Thoracic aorta (tissue), 2 donors: ENCODE measurements around the gene PITX1. TPM values are rescaled to one million over a fixed set of nuclear protein-coding genes. Genes with fewer than 3 reads are reported as not detected.
A peak's percentile ranks its signal among the peaks of the same experiment; 100 is the strongest.

Experiments
- ATAC-seq: fragments of 150-250 bp; one replicate; pipeline ENCODE4 v1.8.0; 2017; ENCODE audit warnings: low read depth; ENCODE audit not compliant: insufficient number of reproducible peaks, low FRiP score
- DNase-seq: peaks from one replicate; pipeline ENCODE4 v3.0.0-alpha.2; 2020; ENCODE audit warnings: low spot score
- H3K27ac ChIP-seq, 2 donors: fragments of 200-600 bp; sonication (generic); 1 replicate in 1 of 2; 2 replicates in 1 of 2; pipeline ENCODE4 v1.5.1; 2016; ENCODE audit warnings: mild to moderate bottlenecking in 2 of 2, moderate library complexity in 2 of 2
- H3K27me3 ChIP-seq: fragments of 200-600 bp; sonication (generic); replicated peaks from 2 replicates; pipeline ENCODE4 v1.6.0; 2016; ENCODE audit warnings: mild to moderate bottlenecking; ENCODE audit not compliant: insufficient read depth
- H3K36me3 ChIP-seq: fragments of 200-600 bp; sonication (generic); one replicate; pipeline ENCODE4 v1.5.1; 2016
- H3K4me1 ChIP-seq, 2 donors: fragments of 200-600 bp; sonication (generic); 1 replicate in 1 of 2; 2 replicates in 1 of 2; pipeline versions ENCODE4 v1.5.1 to v1.6.0; 2016; ENCODE audit warnings: low read depth in 2 of 2, mild to moderate bottlenecking in 1 of 2; ENCODE audit not compliant: control insufficient read depth in 1 of 2
- H3K4me3 ChIP-seq: fragments of 200-600 bp; sonication (generic); 2 replicates; pipeline ENCODE4 v1.5.1; 2016; ENCODE audit warnings: mild to moderate bottlenecking
- H3K9me3 ChIP-seq: fragments of 200-600 bp; sonication (generic); 2 replicates; pipeline ENCODE4 v1.5.1; 2016
- total RNA-seq, 2 donors: library from RNA; depleted of rRNA; stranded (reverse); fragments of >200 nt; gene quantifications; one replicate each; pipeline versions ENCODE4 v1.1.0 to v1.2.3, GENCODE V29; 2016
- TF ChIP-seq, protein P1 (sequence below): fragments of 200-600 bp; sonication (generic); IDR thresholded peaks from one replicate; pipeline ENCODE4 v1.5.1; 2019; ENCODE audit warnings: antibody characterized with exemption

Gene PITX1
- total RNA-seq, 2 donors from 2014 or later, result not detected

GRCh38 chr5:135035678-135036030 is 1.6 kb upstream of the PITX1 start:
- Histone ChIP-seq H3K27me3 (peaks cover 60% of the 10 kb centered on the region), H3K9me3 (no peaks in the 10 kb centered on the region), H3K4me3 (no peak overlapping the region), H3K4me1 (peaks cover 21 to 54% of the 10 kb centered on the region in 2 donors), H3K36me3 (no peaks in the 10 kb centered on the region), H3K27ac (no peak overlapping the region)
- ATAC-seq, result no peak
- DNase-seq, result no peak
- TF ChIP-seq, protein P1, sequence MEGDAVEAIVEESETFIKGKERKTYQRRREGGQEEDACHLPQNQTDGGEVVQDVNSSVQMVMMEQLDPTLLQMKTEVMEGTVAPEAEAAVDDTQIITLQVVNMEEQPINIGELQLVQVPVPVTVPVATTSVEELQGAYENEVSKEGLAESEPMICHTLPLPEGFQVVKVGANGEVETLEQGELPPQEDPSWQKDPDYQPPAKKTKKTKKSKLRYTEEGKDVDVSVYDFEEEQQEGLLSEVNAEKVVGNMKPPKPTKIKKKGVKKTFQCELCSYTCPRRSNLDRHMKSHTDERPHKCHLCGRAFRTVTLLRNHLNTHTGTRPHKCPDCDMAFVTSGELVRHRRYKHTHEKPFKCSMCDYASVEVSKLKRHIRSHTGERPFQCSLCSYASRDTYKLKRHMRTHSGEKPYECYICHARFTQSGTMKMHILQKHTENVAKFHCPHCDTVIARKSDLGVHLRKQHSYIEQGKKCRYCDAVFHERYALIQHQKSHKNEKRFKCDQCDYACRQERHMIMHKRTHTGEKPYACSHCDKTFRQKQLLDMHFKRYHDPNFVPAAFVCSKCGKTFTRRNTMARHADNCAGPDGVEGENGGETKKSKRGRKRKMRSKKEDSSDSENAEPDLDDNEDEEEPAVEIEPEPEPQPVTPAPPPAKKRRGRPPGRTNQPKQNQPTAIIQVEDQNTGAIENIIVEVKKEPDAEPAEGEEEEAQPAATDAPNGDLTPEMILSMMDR, result no peak

GRCh38 chr5:135034963-135035677 is 1.1 kb upstream of the PITX1 start:
- ATAC-seq (no peak), DNase-seq (no peak)
- Histone ChIP-seq H3K4me1 (peaks cover 21 to 53% of the 10 kb centered on the region in 2 donors), H3K9me3 (no peaks in the 10 kb centered on the region), H3K27me3 (peaks cover 58% of the 10 kb centered on the region), H3K27ac (peak overlapping the region in 1 of 2 donors; percentile 12), H3K4me3 (no peak overlapping the region), H3K36me3 (no peaks in the 10 kb centered on the region)
- TF ChIP-seq, protein P1, result no peak

- TF ChIP-seq, protein P1, result no peak
- DNase-seq (no peak), ATAC-seq (no peak)
- H3K4me3 ChIP-seq, result peak overlapping the region; percentile 70
- H3K27ac ChIP-seq, result peak overlapping the region in 1 of 2 donors; percentile 12
- no peaks in the 10 kb centered on the region for H3K9me3 ChIP-seq
- H3K27me3 ChIP-seq, result peaks cover 58% of the 10 kb centered on the region
- peaks cover 15 to 46% of the 10 kb centered on the region in 2 donors for H3K4me1 ChIP-seq
- no peaks in the 10 kb centered on the region for H3K36me3 ChIP-seq
Measured at GRCh38 chr5:135034236-135034962, 371 bp upstream of the PITX1 start.

- DNase-seq, result no peak
- TF ChIP-seq, protein P1, result no peak
- Histone ChIP-seq H3K27ac (no peak overlapping the region), H3K9me3 (no peaks in the 10 kb centered on the region), H3K4me3 (peak overlapping the region; percentile 70), H3K27me3 (peaks cover 54% of the 10 kb centered on the region), H3K4me1 (peaks cover 11 to 45% of the 10 kb centered on the region in 2 donors), H3K36me3 (no peaks in the 10 kb centered on the region)
- ATAC-seq, result no peak
Measured at GRCh38 chr5:135032999-135033861, 798 bp downstream of the PITX1 start.

GRCh38 chr5:135032695-135032998 is 1.4 kb downstream of the PITX1 start:
- H3K27me3 ChIP-seq, result peaks cover 54% of the 10 kb centered on the region
- DNase-seq, result no peak
- no peaks in the 10 kb centered on the region for H3K9me3 ChIP-seq
- ATAC-seq, result no peak
- peaks cover 11 to 50% of the 10 kb centered on the region in 2 donors for H3K4me1 ChIP-seq
- TF ChIP-seq, protein P1, result no peak
- no peaks in the 10 kb centered on the region for H3K36me3 ChIP-seq
- no peak overlapping the region for H3K27ac ChIP-seq
- peak overlapping the region; percentile 70 for H3K4me3 ChIP-seq
